Bronchial epithelial cell (primary cell): ENCODE measurements around the gene TLL1. TPM values are rescaled to one million over a fixed set of nuclear protein-coding genes. Genes with fewer than 3 reads are reported as not detected.
A peak's percentile ranks its signal among the peaks of the same experiment; 100 is the strongest.

Experiments used
- DNase-seq: peaks from one replicate; pipeline ENCODE4 v3.0.0-alpha.2; 2010; ENCODE audit warnings: low read depth
- FAIRE-seq: peaks from 2 replicates; lab custom pipeline; 2011; peaks lifted over from hg19 to GRCh38; lab: Jason Lieb, UNC
- H3K27me3 ChIP-seq: 2 replicates; pipeline ENCODE4 v1.5.1; 2011; ENCODE audit warnings: low read length; ENCODE audit not compliant: control insufficient read depth, insufficient read depth
- H3K36me3 ChIP-seq: 2 replicates; pipeline ENCODE4 v1.5.1; 2011; ENCODE audit warnings: low read length; ENCODE audit not compliant: control insufficient read depth, insufficient read depth
- H3K4me3 ChIP-seq: 2 replicates; pipeline ENCODE4 v1.5.1; 2011; ENCODE audit warnings: mild to moderate bottlenecking, low read depth, low read length, control low read depth
- CTCF ChIP-seq: IDR thresholded peaks from 2 replicates; pipeline ENCODE4 v1.5.1; 2011; ENCODE audit warnings: mild to moderate bottlenecking, moderate library complexity, low read length, control low read depth, inconsistent platforms; ENCODE audit not compliant: insufficient read depth, severe bottlenecking
- total RNA-seq: library from RNA; depleted of rRNA; stranded (reverse); fragments of >200 nt; gene quantifications from 2 replicates; pipeline ENCODE4 v1.2.1, GENCODE V29; 2014

TLL1 gene
- total RNA-seq: 0.13 and 0.53 TPM in 2 replicates

DNA sequence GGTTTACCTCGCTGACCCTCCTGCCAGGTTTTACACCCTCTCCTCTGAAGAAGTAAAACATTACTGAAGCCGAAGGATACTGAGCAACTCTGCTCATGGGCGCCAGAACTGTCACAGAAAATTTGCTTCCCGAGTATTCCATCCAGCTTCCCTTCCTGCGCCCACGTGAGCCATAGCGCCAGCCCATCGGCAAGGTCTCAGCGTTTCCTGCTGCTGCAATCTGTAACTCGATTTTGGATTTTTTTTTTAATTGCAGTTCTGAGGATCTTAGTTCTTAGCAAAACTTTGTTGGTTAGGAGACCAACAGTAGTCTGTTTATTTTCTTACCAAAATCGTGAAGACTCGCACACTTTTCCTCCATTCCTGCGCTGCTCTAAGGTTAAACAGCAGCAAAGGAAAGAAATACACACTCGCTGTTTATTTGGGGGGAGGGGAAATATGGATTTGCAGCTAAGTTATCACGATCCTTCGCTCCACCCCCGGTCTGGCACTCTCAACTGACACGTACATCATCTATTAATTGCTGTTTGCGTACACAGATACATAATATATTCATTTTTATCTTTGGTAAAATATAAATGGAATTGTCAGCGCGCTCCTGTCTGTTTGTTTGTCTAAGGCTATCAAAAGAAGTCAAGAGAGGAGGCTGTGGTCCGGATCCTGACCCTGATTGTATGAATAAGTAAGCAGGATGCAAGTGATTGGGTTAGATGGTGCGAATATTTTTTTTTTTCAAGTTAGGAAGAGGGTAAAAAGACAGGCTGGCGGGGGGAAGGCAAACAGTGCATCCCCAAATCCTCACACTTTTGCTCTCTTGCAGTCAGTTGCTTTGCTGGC is at the start of gene TLL1:
Gene TLL1 (plus strand): TSS at position 777 of the 837 bp plus-strand sequence. CDS start 668 bp downstream, outside the sequence.
- Histone ChIP-seq H3K36me3 (no peaks in the 10 kb centered on the region), H3K4me3 (peak within 1 kb of the TSS; percentile 42), H3K27me3 (peaks cover 5% of the 10 kb centered on the region)
- DNase-seq (peak; percentile 22), FAIRE-seq (no peak)
- TF ChIP-seq CTCF: no peak

- no peak for TF ChIP-seq CTCF
- DNase-seq (no peak), FAIRE-seq (no peak)
- Histone ChIP-seq H3K4me3 (no peak overlapping the region), H3K36me3 (no peaks in the 10 kb centered on the region), H3K27me3 (no peaks in the 10 kb centered on the region)
Measured at GRCh38 chr4:165826166-165826565, 46.9 kb upstream of the TLL1 start.

DNA sequence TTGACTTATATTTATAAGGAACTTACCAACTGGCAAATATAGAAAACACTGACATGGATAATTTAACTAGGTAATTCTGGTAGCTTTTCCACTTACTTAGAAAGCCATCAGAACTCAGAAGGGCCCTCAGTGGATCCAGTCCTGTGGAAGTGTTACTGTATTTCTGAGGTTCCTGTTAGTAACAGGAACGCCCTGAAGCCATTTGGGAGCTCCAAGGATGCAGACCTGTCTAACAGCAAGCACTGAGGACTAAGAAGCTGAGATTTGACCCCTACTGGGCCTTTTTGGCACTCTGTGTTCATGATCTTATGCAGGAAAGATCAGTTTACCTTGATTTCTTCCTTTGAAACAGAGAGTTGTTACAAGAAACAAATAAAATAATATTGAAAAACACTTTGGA is 46.0 kb upstream of the TLL1 start:
- TF ChIP-seq CTCF: no peak
- DNase-seq: peak; percentile 50
- Histone ChIP-seq H3K4me3 (no peak overlapping the region), H3K27me3 (no peaks in the 10 kb centered on the region), H3K36me3 (no peaks in the 10 kb centered on the region)
- FAIRE-seq: no peak

DNA sequence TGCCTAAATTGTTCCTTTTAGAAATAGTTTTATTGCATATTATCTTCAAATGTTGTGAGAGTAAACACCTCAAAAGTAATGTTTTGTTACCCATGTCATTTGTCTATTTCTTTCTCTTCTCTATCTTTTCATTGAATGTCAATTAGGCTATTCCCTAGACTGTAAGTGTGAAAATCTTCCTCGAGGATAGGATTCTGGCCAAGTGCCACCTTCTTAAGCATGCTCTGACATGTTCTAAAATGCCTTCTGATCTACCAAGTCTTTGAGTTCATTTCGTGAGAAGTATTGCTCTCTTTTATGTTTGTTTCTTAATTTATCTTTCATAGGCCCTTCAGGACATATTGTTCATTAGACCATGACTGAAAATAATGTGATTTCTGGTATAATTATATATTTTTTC is 44.1 kb upstream of the TLL1 start:
- Histone ChIP-seq H3K36me3 (no peaks in the 10 kb centered on the region), H3K4me3 (no peak overlapping the region), H3K27me3 (no peaks in the 10 kb centered on the region)
- peak; percentile 89 for DNase-seq
- no peak for TF ChIP-seq CTCF
- no peak for FAIRE-seq

GRCh38 chr4:165834116-165834515 is 38.9 kb upstream of the TLL1 start:
- no peaks in the 10 kb centered on the region for H3K36me3 ChIP-seq
- H3K4me3 ChIP-seq: no peak overlapping the region
- no peaks in the 10 kb centered on the region for H3K27me3 ChIP-seq
- no peak for FAIRE-seq
- no peak for TF ChIP-seq CTCF
- no peak for DNase-seq

GRCh38 chr4:165838575-165838974 is 34.5 kb upstream of the TLL1 start:
- H3K4me3 ChIP-seq: no peak overlapping the region
- FAIRE-seq (no peak), DNase-seq (no peak)
- no peaks in the 10 kb centered on the region for H3K27me3 ChIP-seq
- no peaks in the 10 kb centered on the region for H3K36me3 ChIP-seq
- no peak for TF ChIP-seq CTCF
